ENCODE data around the gene PCDHB4. TPM values are rescaled to one million over a fixed set of nuclear protein-coding genes. Genes with fewer than 3 reads are reported as not detected.
"Not testable (repeated sequence)": the region's sequence is repeated elsewhere in the genome, so short reads cannot be mapped to it uniquely, and the experiment has no call there.

Gene PCDHB4
- total RNA-seq, 1 experiment from 2014 or later, result 0.44 TPM

DNA sequence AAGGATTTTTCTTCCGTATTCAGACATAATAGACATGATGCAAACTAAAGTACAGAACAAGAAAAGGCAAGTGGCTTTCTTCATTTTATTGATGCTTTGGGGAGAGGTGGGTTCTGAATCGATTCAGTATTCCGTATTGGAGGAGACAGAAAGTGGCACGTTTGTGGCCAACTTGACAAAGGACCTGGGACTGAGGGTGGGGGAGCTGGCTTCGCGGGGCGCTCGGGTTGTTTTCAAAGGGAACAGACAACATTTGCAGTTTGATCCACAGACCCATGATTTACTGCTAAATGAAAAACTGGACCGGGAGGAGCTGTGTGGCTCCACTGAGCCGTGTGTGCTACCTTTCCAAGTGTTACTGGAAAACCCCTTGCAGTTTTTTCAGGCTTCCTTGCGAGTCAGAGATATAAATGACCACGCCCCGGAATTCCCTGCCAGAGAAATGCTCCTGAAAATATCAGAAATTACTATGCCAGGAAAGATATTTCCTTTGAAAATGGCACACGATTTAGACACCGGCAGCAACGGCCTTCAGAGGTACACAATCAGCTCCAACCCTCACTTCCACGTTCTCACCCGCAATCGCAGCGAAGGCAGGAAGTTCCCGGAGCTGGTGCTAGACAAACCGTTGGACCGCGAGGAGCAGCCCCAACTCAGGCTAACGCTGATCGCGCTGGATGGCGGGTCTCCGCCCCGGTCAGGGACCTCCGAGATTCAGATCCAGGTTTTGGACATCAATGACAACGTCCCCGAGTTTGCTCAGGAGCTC is 28.8 kb downstream of the PCDHB4 start:
- Mint-ChIP-seq H3K4me1 (ENCODE audit: insufficient read depth, unreplicated experiment) (no peaks in the 10 kb centered on the region), H3K4me3 (ENCODE audit: unreplicated experiment) (peak overlapping the region; percentile 55), H3K36me3 (ENCODE audit: insufficient read depth, unreplicated experiment) (no peaks in the 10 kb centered on the region), H3K9me3 (ENCODE audit: unreplicated experiment) (peaks cover 26% of the 10 kb centered on the region), H3K27me3 (ENCODE audit: insufficient read depth, unreplicated experiment) (no peaks in the 10 kb centered on the region), H3K27ac (ENCODE audit: low read depth, unreplicated experiment) (no peak overlapping the region)
- intact Hi-C loops (cut with micrococcal nuclease), result no loop called here
- TF ChIP-seq CTCF (IDR thresholded peaks at IDR 0.05; ENCODE audit: unreplicated experiment), result no peak
- POLR2A ChIA-PET, result interaction anchor here (0.6 to 0.7 kb wide), 2 partner anchors 339 to 369 kb away, joined by 3 read pairs; no protein-coding TSS in a partner anchor
- no TSS peak for BruUV-seq (replicated peaks)
- no peak for DNase-seq (ENCODE audit: unreplicated experiment)
- CTCF ChIA-PET, result interaction anchor here (0.6 to 1.0 kb wide), 3 partner anchors 15 to 151 kb away, joined by 3 read pairs; no protein-coding TSS in a partner anchor

DNA sequence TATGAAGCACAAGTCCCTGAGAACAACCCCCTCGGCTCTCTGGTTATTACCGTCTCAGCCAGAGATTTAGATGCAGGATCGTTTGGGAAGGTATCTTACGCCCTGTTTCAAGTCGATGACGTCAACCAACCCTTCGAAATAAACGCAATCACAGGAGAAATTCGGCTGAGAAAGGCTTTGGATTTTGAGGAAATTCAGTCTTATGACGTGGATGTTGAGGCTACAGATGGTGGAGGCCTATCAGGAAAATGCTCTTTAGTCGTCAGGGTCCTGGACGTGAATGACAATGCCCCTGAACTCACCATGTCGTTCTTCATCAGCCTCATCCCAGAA is 29.3 kb downstream of the PCDHB4 start:
- H3K9me3 Mint-ChIP-seq (ENCODE audit: unreplicated experiment), result peaks cover 27% of the 10 kb centered on the region
- no peak overlapping the region for H3K27ac Mint-ChIP-seq (ENCODE audit: low read depth, unreplicated experiment)
- H3K27me3 Mint-ChIP-seq (ENCODE audit: insufficient read depth, unreplicated experiment), result no peaks in the 10 kb centered on the region
- no peak overlapping the region for H3K4me3 Mint-ChIP-seq (ENCODE audit: unreplicated experiment)
- no peaks in the 10 kb centered on the region for H3K4me1 Mint-ChIP-seq (ENCODE audit: insufficient read depth, unreplicated experiment)
- no peaks in the 10 kb centered on the region for H3K36me3 Mint-ChIP-seq (ENCODE audit: insufficient read depth, unreplicated experiment)
- intact Hi-C loops (cut with micrococcal nuclease), result no loop called here
- no peak for DNase-seq (ENCODE audit: unreplicated experiment)
- ChIA-PET POLR2A (no interaction called here), CTCF (interaction anchor here (0.6 to 1.0 kb wide), 3 partner anchors 15 to 151 kb away, joined by 3 read pairs; no protein-coding TSS in a partner anchor)
- BruUV-seq (replicated peaks), result no TSS peak
- no peak for TF ChIP-seq CTCF (IDR thresholded peaks at IDR 0.05; ENCODE audit: unreplicated experiment)

DNA sequence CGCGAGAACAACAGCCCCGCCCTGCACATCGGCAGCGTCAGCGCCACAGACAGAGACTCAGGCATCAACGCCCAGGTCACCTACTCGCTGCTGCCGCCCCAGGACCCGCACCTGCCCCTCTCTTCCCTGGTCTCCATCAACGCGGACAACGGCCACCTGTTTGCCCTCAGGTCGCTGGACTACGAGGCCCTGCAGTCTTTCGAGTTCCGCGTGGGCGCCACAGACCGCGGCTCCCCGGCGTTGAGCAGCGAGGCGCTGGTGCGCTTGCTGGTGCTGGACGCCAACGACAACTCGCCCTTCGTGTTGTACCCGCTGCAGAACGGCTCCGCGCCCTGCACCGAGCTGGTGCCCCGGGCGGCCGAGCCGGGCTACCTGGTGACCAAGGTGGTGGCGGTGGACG is 30.0 kb downstream of the PCDHB4 start:
- POLR2A ChIA-PET; H3K4me1 Mint-ChIP-seq (ENCODE audit: insufficient read depth, unreplicated experiment); CTCF ChIA-PET; H3K27me3 Mint-ChIP-seq (ENCODE audit: insufficient read depth, unreplicated experiment); H3K27ac Mint-ChIP-seq (ENCODE audit: low read depth, unreplicated experiment); H3K36me3 Mint-ChIP-seq (ENCODE audit: insufficient read depth, unreplicated experiment); intact Hi-C loops (cut with micrococcal nuclease); DNase-seq (ENCODE audit: unreplicated experiment); BruUV-seq (replicated peaks); H3K4me3 Mint-ChIP-seq (ENCODE audit: unreplicated experiment): not testable (repeated sequence)
- peaks cover 23% of the 10 kb centered on the region for H3K9me3 Mint-ChIP-seq (ENCODE audit: unreplicated experiment)

- H3K36me3 Mint-ChIP-seq (ENCODE audit: insufficient read depth, unreplicated experiment); H3K4me3 Mint-ChIP-seq (ENCODE audit: unreplicated experiment); BruUV-seq (replicated peaks); H3K27me3 Mint-ChIP-seq (ENCODE audit: insufficient read depth, unreplicated experiment); H3K4me1 Mint-ChIP-seq (ENCODE audit: insufficient read depth, unreplicated experiment); H3K27ac Mint-ChIP-seq (ENCODE audit: low read depth, unreplicated experiment); intact Hi-C loops (cut with micrococcal nuclease); DNase-seq (ENCODE audit: unreplicated experiment); POLR2A ChIA-PET: not testable (repeated sequence)
- CTCF ChIA-PET, result interaction anchor here (0.5 kb wide), 1 partner anchor 368 kb away, joined by 3 read pairs; no protein-coding TSS in a partner anchor
- H3K9me3 Mint-ChIP-seq (ENCODE audit: unreplicated experiment), result peaks cover 27% of the 10 kb centered on the region
Measured at GRCh38 chr5:141152096-141152495, 30.5 kb downstream of the PCDHB4 start.

- Mint-ChIP-seq H3K27me3 (ENCODE audit: insufficient read depth, unreplicated experiment) (no peaks in the 10 kb centered on the region), H3K4me1 (ENCODE audit: insufficient read depth, unreplicated experiment) (no peaks in the 10 kb centered on the region), H3K4me3 (ENCODE audit: unreplicated experiment) (no peak overlapping the region), H3K27ac (ENCODE audit: low read depth, unreplicated experiment) (no peak overlapping the region), H3K9me3 (ENCODE audit: unreplicated experiment) (peaks cover 20% of the 10 kb centered on the region), H3K36me3 (ENCODE audit: insufficient read depth, unreplicated experiment) (peaks cover 5% of the 10 kb centered on the region)
- intact Hi-C loops (cut with micrococcal nuclease), result no loop called here
- no TSS peak for BruUV-seq (replicated peaks)
- POLR2A ChIA-PET, result interaction anchor here (0.6 kb wide), 2 partner anchors 303 to 349 kb away, joined by 3 read pairs; partner anchors contain the start of gene PCDHA4
- DNase-seq (ENCODE audit: unreplicated experiment), result no peak
- CTCF ChIA-PET, result interaction anchor here (0.7 to 1.6 kb wide), 9 partner anchors 31 to 870 kb away, joined by 3 to 5 read pairs (median 3); partner anchors contain the start of gene PCDHB9
- TF ChIP-seq CTCF (IDR thresholded peaks at IDR 0.05; ENCODE audit: unreplicated experiment), result peak; percentile 13
Measured at GRCh38 chr5:141155540-141156374, 34.1 kb downstream of the PCDHB4 start.

DNA sequence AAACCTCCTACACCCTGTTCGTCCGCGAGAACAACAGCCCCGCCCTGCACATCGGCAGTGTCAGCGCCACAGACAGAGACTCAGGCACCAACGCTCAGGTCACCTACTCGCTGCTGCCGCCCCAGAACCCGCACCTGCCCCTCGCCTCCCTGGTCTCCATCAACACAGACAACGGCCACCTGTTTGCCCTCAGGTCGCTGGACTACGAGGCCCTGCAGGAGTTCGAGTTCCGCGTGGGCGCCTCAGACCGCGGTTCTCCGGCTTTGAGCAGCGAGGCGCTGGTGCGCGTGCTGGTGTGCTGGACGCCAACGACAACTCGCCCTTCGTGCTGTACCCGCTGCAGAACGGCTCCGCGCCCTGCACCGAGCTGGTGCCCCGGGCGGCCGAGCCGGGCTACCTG is 35.7 kb downstream of the PCDHB4 start:
- CTCF ChIA-PET; H3K4me1 Mint-ChIP-seq (ENCODE audit: insufficient read depth, unreplicated experiment); H3K36me3 Mint-ChIP-seq (ENCODE audit: insufficient read depth, unreplicated experiment); H3K27ac Mint-ChIP-seq (ENCODE audit: low read depth, unreplicated experiment); H3K27me3 Mint-ChIP-seq (ENCODE audit: insufficient read depth, unreplicated experiment); H3K4me3 Mint-ChIP-seq (ENCODE audit: unreplicated experiment); BruUV-seq (replicated peaks); DNase-seq (ENCODE audit: unreplicated experiment); intact Hi-C loops (cut with micrococcal nuclease): not testable (repeated sequence)
- peaks cover 12% of the 10 kb centered on the region for H3K9me3 Mint-ChIP-seq (ENCODE audit: unreplicated experiment)
- POLR2A ChIA-PET, result interaction anchor here (1.1 kb wide), 1 partner anchor 9 kb away, joined by 3 read pairs; no protein-coding TSS in a partner anchor

All from MCF 10A (cell line).